GM18907 (cell line): ENCODE results near the gene SLC2A13.
"Not testable (repeated sequence)": the region's sequence is repeated elsewhere in the genome, so short reads cannot be mapped to it uniquely, and the experiment has no call there.

ENCODE experiments used
- ATAC-seq: cut with Tn5 transposase; IDR thresholded peaks from one replicate; pipeline ENCODE4 v1.9.1; 2021; ENCODE audit warnings: mild to moderate bottlenecking, moderate library complexity; ENCODE audit not compliant: unreplicated experiment

The SLC2A13 gene

DNA sequence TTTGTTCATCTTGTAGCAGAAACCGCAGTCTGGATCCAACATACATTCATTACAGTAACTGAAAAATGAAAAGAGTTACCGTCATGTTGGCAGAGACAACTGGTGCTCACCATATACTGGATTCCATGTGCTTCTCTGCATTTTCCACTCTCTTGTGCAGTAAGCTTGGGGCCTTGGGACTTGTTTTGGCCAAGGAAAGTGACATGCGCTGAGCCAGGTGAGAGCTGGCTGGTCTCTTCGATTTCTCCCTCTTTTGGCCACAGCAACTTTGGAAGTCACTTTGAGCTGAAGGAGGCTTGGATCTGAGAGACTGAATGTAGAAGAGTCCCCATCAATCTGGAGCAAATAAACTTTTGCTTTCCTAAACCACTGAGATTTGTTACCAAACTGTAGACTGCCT lies 275.7 kb downstream of the SLC2A13 start:
- ATAC-seq: no peak

DNA sequence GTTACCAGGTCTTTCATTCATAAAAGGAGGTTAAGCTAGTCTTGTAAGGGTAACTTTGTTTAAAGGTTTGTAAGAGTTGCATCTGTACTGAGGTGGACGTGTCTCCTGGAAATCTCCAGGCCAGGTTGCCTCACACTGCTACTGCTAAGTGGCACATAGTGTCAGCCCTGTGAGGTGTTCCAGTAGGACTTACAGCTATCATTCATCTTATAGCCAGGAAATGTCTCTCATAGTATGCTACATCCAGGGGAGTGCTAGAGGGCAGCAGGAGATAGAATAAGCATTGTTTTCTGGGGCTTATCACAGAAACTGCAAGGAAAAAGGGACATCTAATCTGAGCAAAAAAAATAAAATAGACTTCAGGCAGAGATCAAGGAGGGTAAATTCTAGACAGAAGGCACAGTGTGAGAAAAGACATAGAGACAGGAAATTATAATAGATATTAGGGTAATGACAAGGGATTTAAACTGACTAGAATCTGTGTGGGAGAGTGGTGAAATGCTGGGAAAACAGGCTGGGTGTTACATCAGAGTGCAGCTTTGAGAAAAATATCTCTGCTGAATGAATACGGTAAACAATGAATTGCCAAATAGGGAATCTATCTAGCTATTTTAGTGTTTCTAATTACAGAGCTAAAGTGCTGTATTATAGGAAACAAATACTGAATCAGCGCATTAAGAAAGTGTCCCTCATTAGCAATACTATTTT lies 281.2 kb downstream of the SLC2A13 start:
- peak; percentile 51 for ATAC-seq

DNA sequence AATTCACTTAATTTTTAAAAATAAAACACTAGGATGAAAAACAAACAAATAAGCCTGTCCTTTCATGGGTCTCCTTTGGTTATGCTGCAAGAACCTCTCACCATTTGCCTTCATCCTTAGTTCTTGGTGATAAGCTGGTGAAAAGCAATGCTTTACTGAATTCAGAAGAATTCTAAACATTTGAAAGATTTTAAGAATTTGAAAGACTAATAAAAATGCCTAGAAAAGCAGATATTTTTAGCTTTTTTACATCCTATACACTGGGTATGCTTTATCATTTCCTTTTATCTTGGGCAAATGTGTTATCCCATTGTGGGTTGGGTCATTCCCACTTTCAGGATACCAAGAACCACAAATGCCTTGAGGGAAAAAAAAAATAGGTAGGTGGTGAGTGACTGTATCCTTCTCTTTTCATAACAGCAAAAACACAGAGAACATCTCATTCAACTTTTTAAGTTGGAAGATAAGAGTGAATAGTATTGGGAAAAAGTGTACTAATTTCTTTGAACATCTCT lies 289.2 kb downstream of the SLC2A13 start:
- ATAC-seq: no peak

- no peak for ATAC-seq
Measured at GRCh38 chr12:39815746-39816145, 290.1 kb downstream of the SLC2A13 start.

DNA sequence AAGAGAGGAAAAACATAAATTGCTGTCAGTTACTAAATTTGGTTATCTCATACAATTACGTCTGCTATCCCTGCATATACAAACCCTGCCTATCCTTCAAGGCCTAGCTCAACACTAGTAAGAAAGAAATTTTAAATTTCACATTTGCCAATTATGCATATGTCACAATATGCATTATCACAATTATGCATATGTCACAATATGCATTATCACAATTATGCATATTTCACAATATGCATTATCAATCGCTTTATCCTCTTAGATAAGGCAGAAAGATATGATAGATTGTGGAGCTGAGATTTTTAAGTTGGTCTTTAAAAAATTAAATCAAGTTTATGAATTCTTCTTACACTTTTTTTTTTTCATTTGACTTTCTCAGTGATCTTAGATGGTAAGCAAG lies 291.3 kb downstream of the SLC2A13 start:
- ATAC-seq: no peak

DNA sequence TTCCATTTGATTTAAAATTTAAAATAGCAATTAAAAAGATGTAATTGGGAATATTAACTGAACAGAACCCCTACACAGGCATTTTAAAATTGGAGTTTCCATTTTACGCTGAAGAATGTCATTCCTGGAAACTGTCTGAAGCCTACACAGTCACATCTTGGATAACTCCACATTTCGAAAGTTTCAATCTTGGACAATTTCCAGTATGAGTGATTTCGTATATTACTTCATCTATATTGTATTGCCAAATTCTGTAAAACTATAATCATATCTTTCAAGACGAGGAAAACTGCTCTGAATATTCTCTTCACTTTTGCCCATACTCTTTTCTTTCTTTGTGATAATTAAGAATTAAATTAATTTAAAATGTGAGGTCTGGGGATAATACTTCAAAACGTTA lies 292.1 kb downstream of the SLC2A13 start:
- no peak for ATAC-seq

DNA sequence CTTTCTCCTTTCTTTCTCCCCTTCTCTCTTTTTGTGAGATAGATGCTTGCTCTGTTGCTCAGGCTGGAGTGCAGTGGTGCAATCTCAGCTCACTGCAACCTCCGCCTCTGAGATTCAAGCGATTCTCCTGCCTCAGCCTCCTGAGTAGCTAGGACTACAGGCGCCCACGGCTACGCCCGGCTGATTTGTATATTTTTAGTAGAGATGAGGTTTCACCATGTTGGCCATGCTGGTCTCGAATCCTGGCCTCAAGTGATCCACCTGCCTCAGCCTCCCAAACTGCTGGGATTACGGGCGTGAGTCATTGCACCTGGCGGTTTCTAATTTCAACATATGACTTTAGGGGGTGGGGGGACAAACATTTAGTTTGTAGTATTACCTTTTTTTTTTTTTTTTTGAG lies 293.4 kb downstream of the SLC2A13 start:
- not testable (repeated sequence) for ATAC-seq

DNA sequence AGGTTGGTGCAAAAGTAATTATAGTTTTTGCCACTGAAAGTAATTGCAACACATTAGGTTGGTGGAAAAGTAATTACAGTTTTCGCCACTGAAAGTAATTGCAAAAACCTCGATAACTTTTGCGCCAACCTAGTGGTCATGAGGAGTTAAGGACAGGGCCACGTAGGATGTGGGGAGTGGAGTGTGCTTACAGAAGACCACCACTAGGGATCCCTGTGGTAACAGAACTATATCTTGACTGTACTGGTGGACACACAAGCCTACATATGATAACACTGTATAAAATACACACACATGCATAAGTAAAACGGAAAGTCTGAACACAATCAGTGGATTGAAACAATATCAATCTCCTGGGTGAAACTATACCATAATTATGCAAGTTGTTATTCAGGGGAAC lies 298.8 kb downstream of the SLC2A13 start:
- ATAC-seq: peak; percentile 78

DNA sequence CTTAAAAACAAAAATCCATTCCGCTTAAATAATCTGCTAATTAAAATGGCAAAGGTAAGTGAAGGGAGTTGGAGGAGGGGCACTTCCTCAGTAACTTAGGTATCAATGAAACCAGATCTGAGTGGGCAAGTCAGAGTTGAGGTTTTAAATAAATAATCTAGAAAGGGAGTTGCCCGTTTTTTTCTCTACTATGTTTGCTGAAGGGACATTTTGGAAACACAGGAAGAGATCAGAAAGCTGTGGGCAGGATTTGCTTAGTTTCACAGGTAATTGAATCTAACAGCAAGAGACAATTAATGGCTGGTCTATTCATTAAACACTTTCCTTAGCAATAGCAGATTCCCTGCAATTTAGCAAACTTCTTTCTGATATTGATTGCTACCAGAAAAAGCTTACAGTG lies 300.2 kb downstream of the SLC2A13 start:
- ATAC-seq: no peak

- ATAC-seq: no peak
Measured at GRCh38 chr12:39804898-39805297, 301.0 kb downstream of the SLC2A13 start.

DNA sequence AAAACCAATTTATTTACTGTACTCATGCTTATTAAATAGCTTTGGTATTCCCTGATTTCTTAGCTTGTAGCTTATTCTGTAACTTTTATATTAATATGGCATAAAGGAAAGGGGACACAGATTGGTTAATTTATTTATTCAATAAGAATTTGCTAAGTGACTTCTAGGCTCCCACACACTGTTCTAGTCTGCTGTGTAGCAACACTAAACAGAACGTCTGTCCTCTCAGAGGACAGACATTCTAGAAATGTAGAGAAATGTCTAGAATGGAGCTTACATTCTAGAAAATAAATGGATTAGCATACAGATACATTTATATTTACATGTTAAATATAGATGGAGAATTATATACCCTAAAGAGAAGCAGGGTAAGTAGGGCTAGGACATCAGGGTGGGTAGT lies 301.4 kb downstream of the SLC2A13 start:
- ATAC-seq: no peak

DNA sequence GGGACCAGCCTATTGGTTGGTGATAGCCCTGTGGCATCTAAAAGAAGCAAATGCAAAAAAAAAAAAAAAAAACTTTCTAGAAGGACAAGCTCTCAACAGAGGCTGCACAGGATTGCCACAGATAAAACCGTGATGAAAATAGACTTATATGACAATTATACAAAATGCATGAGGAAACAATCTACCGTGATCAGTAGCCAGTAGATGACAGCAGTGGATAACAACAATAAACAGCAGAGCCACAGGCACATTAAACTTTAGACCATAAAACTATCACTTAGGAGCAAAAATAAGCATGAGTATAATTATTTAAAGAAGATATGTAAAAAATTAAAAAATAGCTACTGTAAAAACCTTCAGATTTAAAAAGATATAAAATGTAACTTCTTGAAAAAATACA lies 302.7 kb downstream of the SLC2A13 start:
- ATAC-seq: no peak

- no peak for ATAC-seq
Measured at GRCh38 chr12:39798977-39799376, 306.9 kb downstream of the SLC2A13 start.

DNA sequence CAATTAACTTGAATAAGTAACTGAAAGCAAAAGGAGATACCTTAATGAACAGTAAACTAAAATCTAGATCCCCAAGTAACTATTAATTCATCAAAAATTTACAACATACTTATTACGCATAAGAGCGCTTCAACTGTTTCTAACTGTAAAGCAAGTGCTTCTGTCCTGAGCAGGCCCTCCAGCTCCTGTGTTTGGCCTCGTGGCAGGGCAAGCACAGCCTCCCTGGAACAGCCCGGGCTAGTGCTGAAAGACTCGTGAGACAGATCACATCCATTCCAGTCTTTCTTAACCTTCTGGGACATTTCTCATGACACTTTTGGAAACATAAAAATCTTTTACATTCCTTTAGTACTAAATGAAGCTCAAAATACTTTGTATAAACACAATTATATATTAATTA lies 307.5 kb downstream of the SLC2A13 start:
- no peak for ATAC-seq

GRCh38 chr12:39795481-39795880 lies 310.4 kb downstream of the SLC2A13 start:
- no peak for ATAC-seq

GRCh38 chr12:39792938-39793337 lies 312.9 kb downstream of the SLC2A13 start:
- no peak for ATAC-seq

DNA sequence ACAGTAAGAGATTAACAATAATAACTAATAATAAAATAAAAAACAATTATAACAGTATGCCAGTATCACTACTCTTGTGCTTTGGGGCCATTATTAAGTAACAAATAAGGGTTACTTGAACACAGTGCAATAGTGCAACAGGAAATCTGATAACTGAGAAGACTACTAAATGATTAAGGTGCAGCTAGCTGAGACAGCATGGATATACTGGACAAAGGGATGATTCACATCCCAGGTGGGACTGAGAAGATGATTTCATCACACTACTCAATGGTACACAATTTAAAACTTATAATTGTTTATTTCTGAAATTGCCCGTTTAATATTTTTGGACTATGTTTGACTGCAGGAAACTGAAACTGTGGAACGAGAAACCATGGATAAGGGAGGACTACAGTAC lies 317.6 kb downstream of the SLC2A13 start:
- no peak for ATAC-seq

- ATAC-seq: not testable (repeated sequence)
Measured at GRCh38 chr12:39785814-39786213, 320.1 kb downstream of the SLC2A13 start.

DNA sequence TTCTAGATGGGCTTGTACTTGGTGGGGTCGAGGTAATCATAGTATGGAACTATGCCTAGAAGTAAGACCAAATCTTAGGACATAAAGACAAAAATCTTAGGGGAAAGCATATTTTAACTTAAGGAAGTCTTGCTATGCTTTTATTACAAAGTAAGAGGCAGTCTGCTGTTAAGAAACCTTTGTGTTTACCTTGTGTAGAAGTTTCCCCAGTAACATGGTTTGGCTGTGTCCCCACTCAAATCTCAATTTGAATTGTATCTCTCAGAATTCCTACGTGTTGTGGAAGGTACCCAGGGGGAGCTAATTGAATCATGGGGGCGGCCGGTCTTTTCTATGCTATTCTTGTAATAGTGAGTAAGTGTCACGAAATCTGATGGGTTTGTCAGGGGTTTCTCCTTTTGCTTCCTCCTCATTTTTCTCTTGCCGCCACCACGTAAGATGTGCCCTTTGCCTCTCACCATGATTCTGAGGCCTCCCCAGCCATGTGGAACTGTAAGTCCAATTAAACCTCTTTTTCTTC lies 323.8 kb downstream of the SLC2A13 start:
- ATAC-seq: no peak

DNA sequence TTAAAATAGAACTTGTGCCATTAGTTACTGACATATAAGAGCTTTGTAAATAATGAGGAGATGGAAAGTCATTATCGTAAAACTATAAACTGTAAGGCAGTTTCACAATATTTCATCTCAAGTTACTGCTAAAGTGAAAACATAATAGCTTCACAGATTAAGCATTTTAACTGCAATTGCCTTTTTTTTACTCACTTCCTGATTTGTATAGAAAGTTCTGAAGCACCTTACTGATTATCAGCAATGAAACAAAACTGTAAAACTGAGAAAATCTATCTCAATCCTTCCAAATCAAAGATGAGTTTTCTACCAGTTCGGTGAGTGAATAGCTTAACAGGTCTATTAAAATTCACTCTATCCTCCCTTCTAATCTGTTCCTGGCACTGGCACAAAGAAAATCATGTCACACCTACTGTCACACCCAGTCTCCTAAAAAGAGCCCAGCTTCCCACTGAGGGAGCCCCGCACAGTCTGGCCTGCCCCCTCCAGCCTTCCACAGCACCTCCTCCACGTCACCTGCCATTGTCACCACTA lies 324.9 kb downstream of the SLC2A13 start:
- ATAC-seq: no peak

GRCh38 chr12:39780411-39780912 lies 325.4 kb downstream of the SLC2A13 start:
- no peak for ATAC-seq

DNA sequence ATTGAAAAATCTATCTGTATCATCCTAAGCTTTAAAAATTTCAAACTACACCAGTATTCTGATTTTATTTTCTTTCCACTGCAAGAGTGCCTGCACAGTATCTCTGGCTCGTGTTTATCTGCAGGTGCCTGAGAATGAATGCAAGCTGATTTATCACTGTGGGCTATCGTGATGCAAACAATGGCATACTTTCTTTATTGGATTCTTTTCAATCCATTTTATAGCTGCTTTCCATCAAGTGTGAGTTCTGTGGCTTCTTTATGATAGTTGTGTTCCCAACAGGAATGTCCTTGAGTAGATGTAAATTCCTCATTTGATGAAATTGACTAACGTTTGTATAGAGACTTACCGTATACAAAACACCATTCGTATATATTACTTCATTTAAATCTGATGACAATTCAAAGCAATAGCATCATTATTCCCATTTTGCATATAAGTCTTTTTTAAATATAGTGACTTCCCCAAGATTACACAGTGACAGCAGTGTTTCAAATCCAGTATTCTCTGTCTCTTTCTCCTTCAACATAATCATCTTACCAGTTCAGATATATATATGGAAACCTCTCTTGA lies 326.0 kb downstream of the SLC2A13 start:
- ATAC-seq: no peak
